ENCODE results near the gene ARL6IP4.

ARL6IP4 gene

DNA sequence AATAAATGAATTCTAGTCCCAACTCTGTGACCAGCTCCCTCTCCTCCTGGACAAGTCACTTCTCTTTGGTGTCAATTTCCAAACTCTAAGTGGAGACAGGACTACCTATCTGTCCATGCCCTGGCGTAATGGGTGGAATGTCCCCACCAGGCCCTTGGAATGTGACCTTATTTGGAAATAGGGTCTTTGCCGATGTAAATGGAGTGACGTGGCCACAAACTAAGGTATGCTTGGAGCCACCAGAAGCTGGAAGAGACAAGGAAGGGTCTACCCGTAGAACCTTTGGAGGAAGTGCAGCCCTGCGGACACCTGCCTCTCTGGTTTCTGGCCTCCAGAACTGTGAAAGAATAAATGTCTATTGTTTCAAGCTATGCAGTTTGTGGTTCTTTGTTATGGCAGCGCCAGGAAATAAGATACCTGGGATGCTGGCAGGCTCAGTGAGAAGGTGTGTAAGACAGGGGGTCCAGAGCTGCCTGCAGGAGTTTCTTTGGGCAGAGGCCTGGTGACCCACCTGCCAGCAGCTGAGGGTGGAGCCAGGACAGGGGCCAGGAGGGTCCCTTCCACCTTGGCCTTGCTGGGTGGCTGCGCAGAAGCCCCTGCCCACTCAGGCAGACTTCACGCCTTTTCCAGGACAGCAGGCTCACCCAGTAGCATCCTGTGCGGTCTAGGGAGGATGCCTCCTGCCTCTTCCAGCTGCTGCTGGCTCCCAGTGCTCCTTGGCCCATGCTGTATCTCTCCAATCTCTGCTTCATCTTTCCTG lies 45.8 kb downstream of the ARL6IP4 start:
- no peak for DNase-seq (ENCODE audit: low read depth)
- H3K4me3 ChIP-seq (ENCODE audit: low read length) = no peak overlapping the region

DNA sequence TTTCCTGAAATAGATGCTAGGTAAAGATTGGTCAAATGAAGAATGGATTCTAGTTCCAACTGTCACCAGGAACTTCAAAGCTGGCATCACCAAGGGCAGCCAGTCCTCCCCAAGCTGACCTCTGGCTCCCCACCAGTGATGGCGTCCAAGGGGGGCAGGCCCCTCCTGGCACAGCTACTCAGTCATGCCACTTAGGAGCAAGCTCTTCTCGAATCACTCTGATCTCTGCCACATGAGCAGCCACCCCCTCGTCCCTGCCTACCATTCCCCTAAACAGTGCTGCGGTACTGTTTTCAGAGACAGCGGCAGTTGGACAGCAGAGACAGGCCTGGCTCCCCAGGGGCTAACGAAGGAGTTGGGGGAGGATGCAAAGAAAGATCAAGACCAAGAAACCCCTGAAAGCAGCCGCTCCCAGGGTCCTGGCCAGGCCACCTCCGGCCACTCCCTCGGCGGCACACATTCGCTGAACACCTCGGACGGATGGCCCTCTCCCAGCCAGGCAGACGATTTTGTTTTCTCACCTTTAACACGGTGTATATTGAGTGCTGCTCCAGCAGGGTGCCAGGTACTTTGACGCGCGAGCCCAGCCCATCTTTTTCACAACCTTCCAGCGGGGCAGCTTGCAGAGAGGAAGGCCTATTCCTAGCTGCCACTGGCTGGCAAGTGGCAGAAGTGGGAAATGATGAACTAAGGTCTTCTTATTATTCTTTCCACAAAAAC lies 47.4 kb downstream of the ARL6IP4 start:
- TF ChIP-seq, protein P1, sequence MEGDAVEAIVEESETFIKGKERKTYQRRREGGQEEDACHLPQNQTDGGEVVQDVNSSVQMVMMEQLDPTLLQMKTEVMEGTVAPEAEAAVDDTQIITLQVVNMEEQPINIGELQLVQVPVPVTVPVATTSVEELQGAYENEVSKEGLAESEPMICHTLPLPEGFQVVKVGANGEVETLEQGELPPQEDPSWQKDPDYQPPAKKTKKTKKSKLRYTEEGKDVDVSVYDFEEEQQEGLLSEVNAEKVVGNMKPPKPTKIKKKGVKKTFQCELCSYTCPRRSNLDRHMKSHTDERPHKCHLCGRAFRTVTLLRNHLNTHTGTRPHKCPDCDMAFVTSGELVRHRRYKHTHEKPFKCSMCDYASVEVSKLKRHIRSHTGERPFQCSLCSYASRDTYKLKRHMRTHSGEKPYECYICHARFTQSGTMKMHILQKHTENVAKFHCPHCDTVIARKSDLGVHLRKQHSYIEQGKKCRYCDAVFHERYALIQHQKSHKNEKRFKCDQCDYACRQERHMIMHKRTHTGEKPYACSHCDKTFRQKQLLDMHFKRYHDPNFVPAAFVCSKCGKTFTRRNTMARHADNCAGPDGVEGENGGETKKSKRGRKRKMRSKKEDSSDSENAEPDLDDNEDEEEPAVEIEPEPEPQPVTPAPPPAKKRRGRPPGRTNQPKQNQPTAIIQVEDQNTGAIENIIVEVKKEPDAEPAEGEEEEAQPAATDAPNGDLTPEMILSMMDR (IDR thresholded peaks at IDR 0.05; ENCODE audit: insufficient read depth, low read depth, low read length, missing control alignments) = no peak
- no peak for DNase-seq (ENCODE audit: low read depth)
- H3K4me3 ChIP-seq (ENCODE audit: low read length) = no peak overlapping the region

More for the DNA sequence above, 45.8 kb downstream of the ARL6IP4 start:
- TF ChIP-seq, protein P1 (IDR thresholded peaks at IDR 0.05; ENCODE audit: insufficient read depth, low read depth, low read length, missing control alignments) = no peak

DNA sequence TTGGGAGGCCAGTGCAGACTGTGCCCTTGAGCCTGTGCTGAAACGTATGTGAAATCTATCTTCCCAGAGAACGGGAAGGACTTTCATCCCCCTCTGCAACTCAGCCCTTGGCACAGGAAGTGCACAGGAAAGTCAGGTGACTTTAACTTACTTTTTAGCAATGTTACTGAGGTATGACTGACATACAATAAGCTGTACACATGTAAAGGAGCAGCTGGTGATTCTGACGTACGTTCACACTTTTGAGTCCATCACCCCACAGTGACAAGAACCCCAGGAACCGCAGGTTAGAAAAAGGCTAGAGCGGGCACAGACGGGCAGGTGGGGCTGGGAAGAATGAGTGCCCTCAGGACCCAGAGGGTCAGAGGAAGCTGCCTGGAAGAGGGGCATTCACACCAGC lies 48.0 kb downstream of the ARL6IP4 start:
- DNase-seq (ENCODE audit: low read depth) = no peak
- TF ChIP-seq, protein P1 (IDR thresholded peaks at IDR 0.05; ENCODE audit: insufficient read depth, low read depth, low read length, missing control alignments) = no peak
- H3K4me3 ChIP-seq (ENCODE audit: low read length) = no peak overlapping the region

DNA sequence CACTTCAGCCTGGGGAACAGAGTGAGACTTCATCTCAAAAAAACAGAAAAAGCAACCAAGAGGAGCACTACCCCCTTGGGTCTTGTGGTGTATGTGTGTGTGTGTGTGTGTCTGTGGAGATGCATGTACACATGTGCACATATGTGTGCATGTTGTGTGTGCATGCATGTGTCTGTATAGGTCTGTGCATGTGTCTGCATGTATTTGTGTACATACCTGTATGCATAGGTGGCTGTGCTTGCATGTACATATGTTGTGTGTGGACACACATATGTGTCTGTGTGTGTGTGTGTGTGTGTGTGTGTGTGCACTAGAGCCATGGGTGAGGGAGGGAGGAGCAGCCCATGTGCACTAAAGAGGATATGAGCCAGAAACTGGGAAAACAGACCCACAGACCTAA lies 49.1 kb downstream of the ARL6IP4 start:
- TF ChIP-seq, protein P1 (IDR thresholded peaks at IDR 0.05; ENCODE audit: insufficient read depth, low read depth, low read length, missing control alignments) = no peak
- H3K4me3 ChIP-seq (ENCODE audit: low read length) = no peak overlapping the region
- DNase-seq (ENCODE audit: low read depth) = no peak

DNA sequence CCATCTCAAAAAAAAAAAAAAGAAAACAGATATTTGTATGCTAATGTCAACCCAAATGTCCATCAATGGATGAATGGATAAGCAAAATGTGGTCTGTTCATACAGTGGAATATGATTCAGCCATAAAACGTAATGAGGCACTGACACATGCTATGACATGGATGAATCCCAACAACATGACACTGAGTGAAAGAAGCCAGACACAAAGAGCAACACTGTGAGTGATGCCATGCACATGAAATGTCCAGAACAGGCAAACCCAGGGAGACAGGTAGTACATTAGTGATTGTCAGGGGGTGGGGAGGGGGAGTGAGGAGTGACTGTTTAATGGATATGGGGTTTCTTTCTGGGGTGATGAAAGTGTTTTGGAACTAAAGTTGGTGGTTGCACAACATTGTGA lies 50.2 kb downstream of the ARL6IP4 start:
- TF ChIP-seq, protein P1 (IDR thresholded peaks at IDR 0.05; ENCODE audit: insufficient read depth, low read depth, low read length, missing control alignments) = no peak

DNA sequence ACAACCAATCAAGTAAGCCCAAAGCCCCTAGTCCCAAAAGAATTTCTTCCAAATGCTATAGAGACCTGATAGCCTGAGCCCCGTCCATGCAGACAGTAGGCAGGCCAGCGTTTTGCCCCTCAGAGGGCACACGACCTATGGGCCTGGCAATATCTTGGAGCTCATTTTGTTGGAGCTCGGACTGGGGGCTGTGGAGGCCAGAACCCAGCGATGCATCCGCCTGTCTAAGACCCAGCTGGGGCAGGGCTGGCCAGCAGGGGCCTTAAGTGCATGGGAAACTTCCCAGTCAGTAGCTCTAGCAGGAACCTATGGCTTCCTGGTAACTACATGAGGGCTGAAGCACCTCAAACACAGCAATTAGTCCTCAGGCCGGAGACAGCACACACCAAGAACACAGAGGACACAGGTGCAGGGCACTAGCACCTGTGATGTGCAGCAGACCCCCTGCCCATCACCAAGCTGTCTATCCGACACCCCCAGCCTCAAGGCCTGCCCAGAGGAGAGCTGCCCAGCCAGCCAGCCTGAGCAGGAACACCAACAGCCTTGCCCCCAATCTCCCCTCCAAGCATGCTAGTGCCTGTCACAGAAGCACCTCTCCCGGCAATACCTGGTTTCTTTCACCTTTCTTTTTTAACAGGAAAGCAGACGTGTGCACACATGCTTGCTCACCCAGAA lies 50.8 kb downstream of the ARL6IP4 start:
- DNase-seq (ENCODE audit: low read depth) = peak; percentile 18
- H3K4me3 ChIP-seq (ENCODE audit: low read length) = no peak overlapping the region
- TF ChIP-seq, protein P1 (IDR thresholded peaks at IDR 0.05; ENCODE audit: insufficient read depth, low read depth, low read length, missing control alignments) = no peak

More for the DNA sequence above, 50.2 kb downstream of the ARL6IP4 start:
- no peak overlapping the region for H3K4me3 ChIP-seq (ENCODE audit: low read length)
- DNase-seq (ENCODE audit: low read depth) = peak; percentile 51

All from epithelial cell of esophagus (primary cell).